Esophagus muscularis mucosa (tissue), 3 donors: ENCODE data around the gene CXXC1.

ENCODE experiments used
- CTCF ChIP-seq, 3 experiments: fragments of 200-600 bp in 2 of 3; fragments of 450-650 bp in 1 of 3; sonication (generic) in 2 of 3; IDR thresholded peaks; one replicate each; pipeline ENCODE4 v1.5.1; 2017 to 2019; ENCODE audit warnings: antibody characterized with exemption in 3 of 3, mild to moderate bottlenecking in 2 of 3, moderate library complexity in 1 of 3
- POLR2A ChIP-seq: fragments of 450-650 bp; IDR thresholded peaks from one replicate; pipeline ENCODE4 v1.6.1; 2017; ENCODE audit warnings: antibody characterized with exemption, moderate library complexity, mild to moderate bottlenecking, low read depth

- TF ChIP-seq POLR2A (no peak), CTCF (IDR thresholded peaks at IDR 0.05) (no peak)
Measured at GRCh38 chr18:50307400-50307737, 19.9 kb upstream of the CXXC1 start.
